Gastrocnemius medialis (tissue), 4 donors: ENCODE results near the gene RPS4Y1.

Experiments used
- CTCF ChIP-seq, 5 experiments: fragments of 450-650 bp in 3 of 5; fragments of 200-600 bp in 2 of 5; sonication (generic) in 2 of 5; IDR thresholded peaks in 4 of 5; conservative IDR thresholded peaks in 1 of 5; 1 replicate in 4 of 5; 2 replicates in 1 of 5; pipeline ENCODE4 v1.5.1; 2016 to 2019; ENCODE audit warnings: antibody characterized with exemption in 5 of 5, mild to moderate bottlenecking in 3 of 5, moderate library complexity in 3 of 5
- POLR2A ChIP-seq, 2 donors: fragments of 450-650 bp; IDR thresholded peaks; one replicate each; pipeline ENCODE4 v1.6.1; 2017; ENCODE audit warnings: antibody characterized with exemption in 2 of 2, mild to moderate bottlenecking in 2 of 2, moderate library complexity in 2 of 2

DNA sequence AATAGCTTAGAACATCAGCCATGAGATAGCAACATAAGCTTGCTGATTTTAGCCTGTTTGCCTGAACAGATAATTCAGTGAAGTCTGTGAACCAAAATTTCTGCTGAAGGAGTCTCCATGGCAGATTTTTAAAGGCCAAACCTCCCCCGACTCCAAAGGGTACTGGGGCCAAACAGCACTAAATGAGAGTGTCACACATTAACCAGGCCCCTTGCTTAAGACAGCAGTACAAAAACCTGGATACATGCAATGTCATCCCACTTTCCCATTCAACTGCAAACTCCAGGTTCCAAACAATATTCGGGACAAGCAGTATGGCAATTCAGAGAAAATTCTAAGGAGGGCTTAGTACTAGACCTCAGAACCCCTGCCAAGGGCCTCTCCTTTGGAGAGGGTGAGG, 4.3 kb upstream of the RPS4Y1 start:
- TF ChIP-seq CTCF (IDR thresholded peaks at IDR 0.05 in 4 of 5, conservative IDR thresholded peaks at IDR 0.05 in 1 of 5), result no peak
- no peak for TF ChIP-seq POLR2A (IDR thresholded peaks at IDR 0.05)
